HG03139 (cell line): ENCODE results near the gene ALPI.

Experiments used
- ATAC-seq: cut with Tn5 transposase; IDR thresholded peaks from one replicate; pipeline ENCODE4 v1.9.1; 2021; ENCODE audit not compliant: unreplicated experiment

The ALPI gene

GRCh38 chr2:232494542-232494941 is 38.6 kb downstream of the ALPI start:
- ATAC-seq: no peak

GRCh38 chr2:232495292-232495691 is 39.3 kb downstream of the ALPI start:
- ATAC-seq: no peak

- no peak for ATAC-seq
These were observed 40.7 kb downstream of the ALPI start for GRCh38 chr2:232496501-232497270.

GRCh38 chr2:232497348-232497747 is 41.4 kb downstream of the ALPI start:
- ATAC-seq: no peak

GRCh38 chr2:232498452-232498851 is 42.5 kb downstream of the ALPI start:
- no peak for ATAC-seq

GRCh38 chr2:232501331-232501771 is 45.4 kb downstream of the ALPI start:
- no peak for ATAC-seq

- no peak for ATAC-seq
These were observed 45.9 kb downstream of the ALPI start for GRCh38 chr2:232501794-232502390.

GRCh38 chr2:232502511-232502910 is 46.6 kb downstream of the ALPI start:
- ATAC-seq: no peak

- ATAC-seq: no peak
These were observed 47.2 kb downstream of the ALPI start for GRCh38 chr2:232502911-232503808.

GRCh38 chr2:232503809-232504323 is 47.9 kb downstream of the ALPI start:
- ATAC-seq: no peak

GRCh38 chr2:232504438-232504837 is 48.5 kb downstream of the ALPI start:
- ATAC-seq: no peak

GRCh38 chr2:232505856-232506255 is 49.9 kb downstream of the ALPI start:
- no peak for ATAC-seq

- no peak for ATAC-seq
These were observed 50.8 kb downstream of the ALPI start for GRCh38 chr2:232506709-232507108.

GRCh38 chr2:232508251-232508650 is 52.3 kb downstream of the ALPI start:
- ATAC-seq: no peak
